NCI-H128 (cell line): ENCODE data around the gene GRIA1.

Experiments
- DNase-seq: peaks from one replicate; lab custom pipeline; 2025; ENCODE audit not compliant: unreplicated experiment; lab: John Stamatoyannopoulos, UW

The GRIA1 gene

DNA sequence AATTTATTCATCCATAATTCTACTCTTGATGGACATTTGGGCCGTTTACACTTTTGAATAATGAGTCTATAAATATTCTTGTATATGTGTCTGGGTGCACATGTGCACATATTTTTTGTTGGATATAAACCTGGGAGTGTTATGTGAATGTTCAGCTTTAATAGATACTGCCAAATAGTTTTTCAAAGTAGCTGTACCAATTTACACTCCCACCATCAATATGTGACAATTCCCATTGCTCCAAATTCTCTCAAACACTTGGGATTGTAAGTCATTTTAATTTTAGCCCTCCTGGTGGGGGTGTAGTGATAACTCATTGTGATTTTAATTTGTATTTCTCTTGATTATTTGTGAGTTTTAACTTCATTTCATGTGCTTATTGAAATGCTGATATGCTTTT is 114.9 kb downstream of the GRIA1 start:
- DNase-seq, result no peak

DNA sequence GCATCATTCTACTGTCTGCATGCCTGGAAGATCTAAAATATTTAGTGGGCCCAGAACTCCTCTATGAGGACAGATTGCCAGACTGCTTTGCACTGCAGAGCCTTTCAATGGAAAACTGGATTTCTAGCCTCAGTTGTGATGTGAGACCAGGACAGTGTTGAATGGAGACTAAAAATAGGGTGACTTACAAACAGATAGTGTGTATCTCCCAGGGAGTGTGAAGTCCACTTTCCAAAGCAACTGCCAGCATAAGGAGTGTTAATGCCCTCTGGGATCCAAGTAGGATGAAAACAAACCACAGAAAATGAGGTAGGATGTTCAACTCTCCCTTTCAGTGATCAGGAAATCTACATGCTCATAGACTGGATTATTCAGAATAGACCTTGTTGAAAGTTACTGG is 119.5 kb downstream of the GRIA1 start:
- DNase-seq, result no peak

GRCh38 chr5:153610811-153611210 is 120.3 kb downstream of the GRIA1 start:
- DNase-seq, result no peak

- no peak for DNase-seq
Observed at GRCh38 chr5:153613144-153613543, 122.7 kb downstream of the GRIA1 start.

DNA sequence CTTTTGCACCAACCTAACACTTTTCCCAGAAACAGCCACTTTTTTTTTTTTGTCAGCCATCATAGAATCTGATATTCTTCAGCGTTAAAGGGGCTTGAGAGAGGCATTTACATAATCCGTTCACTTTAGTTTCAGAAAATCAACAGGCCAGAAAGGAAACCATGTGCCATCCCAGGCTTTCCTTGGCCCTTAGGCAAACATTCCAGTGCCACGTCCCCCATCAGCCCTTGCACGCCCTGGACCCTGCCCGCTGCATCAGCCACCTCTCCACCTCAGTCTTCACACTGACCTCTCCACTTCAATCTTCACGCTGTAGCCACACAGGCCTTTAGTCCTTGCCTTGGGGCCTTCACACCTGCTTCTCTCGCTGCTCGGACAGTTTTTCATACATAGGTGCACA is 123.2 kb downstream of the GRIA1 start:
- no peak for DNase-seq

DNA sequence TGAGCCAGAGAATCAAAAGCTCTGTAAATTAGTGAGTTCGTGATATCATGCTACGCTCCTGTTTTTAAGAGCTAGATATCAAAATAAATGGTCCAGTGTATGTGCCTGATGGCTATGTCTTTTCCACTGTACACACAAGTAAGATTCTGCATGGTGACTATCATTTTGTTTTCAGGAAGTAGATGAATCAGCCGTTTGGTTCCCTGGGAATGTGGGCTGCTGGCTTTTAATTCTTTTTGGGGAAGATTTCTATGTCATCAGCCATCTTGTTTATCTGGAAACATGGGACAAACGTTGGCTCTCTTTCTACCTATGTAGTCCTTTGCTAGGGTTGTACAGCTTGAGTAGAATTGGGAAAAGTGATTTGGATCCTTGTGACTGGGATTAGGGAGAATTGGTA is 126.7 kb downstream of the GRIA1 start:
- no peak for DNase-seq

DNA sequence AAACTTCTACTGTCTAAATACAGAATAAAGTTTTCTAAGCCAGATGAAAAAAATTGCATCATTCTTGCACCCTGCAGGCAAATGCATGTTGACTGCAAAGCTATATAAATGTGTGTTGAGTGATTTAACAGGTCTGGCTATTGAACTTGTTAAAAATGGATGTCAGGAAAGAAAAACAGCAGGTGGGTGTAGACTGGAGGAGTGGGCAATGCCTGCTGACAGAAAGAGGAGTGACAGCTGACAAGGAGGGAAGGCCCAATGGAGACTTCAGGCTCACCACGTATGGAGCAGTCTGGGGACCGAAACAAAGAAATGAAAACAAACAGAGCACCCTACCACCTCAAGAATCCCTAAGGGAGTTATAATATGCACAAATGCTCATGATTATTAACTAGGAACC is 127.8 kb downstream of the GRIA1 start:
- DNase-seq, result no peak

GRCh38 chr5:153618867-153619266 is 128.4 kb downstream of the GRIA1 start:
- no peak for DNase-seq

- no peak for DNase-seq
Observed at GRCh38 chr5:153619771-153620170, 129.3 kb downstream of the GRIA1 start.

DNA sequence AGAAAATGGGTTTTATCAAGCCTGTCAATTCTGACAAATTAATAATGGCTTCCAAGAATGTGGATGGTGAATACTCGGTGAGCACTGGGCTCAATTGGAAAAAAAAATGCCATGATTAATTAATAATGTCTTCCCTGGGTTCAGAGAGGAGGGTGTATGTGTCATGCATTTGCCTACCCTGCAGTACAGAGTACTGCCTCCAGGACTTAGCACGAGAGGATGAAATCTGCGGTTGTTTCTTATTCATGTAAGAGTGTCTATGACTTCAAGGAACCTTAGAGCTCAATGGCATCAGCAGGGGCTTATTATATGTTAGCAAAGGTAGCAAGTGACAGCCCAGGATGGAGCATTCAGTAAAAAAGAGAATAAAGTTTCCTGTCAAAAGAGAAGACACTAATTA is 132.7 kb downstream of the GRIA1 start:
- DNase-seq, result no peak

DNA sequence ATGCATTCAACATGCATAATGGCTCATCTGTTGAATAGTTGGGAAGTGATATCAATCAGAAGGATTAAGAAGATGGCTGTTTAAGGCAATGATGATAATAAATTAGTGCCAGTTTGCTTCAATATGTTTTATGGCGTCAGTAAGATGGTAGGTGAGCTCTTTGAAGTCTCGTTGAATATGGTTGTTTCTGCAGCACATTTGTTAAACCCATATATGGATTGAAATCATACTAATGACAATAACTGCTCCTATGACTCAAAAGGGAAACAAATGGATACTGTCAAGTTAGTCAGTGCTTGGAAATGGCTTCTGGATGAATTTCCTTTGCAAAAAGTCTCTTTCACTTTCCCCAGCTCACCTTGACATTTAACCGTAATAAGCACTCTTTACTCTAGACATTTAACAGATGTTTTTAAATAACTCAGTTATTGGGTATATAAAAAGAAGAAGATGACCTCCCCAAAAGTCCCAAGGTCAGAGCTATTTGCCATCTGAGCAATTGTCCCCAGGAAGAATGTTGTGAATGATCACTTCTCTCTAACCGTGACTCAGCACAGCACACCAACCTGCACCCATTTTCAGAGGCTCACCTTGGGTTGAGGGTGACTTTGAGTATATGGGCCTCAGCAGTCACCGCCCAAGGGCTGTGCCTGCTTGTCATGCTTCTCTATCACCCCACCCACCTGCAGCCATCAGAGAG is 133.4 kb downstream of the GRIA1 start:
- no peak for DNase-seq

DNA sequence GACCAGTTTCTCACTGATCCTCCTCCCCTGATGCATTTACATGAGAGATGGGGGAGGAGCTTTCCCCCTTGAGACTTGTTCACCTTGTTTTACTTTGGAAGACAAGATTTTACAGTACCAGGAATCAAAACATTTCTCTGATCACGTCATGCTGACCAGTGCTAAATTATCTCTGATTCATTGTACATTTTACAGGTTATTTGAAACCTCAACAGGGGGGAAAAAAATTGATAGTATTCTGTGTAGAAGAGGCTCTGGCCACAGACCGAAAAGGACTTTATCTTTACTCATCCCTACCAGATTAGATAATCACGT is 133.9 kb downstream of the GRIA1 start:
- DNase-seq, result no peak

DNA sequence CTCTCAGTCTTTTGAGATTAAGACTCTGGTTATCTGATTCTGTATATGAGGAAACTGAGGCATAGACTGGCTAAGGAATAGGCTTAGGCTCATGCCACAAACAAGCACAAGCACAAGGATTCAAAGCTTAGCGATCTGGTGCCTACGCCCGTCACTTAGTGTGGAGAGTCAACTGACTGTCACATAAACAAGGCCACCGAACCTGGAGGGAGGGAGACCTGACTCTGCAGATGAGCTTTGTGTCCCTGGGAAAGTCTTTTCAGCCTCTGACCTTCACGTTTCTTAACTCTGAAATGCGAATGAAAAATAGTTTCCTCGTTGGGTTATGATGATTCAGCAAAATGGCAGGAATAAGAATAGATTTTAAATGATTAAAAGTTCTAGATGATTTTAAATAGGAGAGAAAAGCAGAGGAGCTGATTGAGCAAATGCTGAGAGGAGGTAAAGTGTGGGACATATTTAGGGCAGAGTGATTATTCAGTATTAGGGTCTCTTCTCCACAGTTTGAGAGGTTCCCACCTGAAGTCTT is 135.4 kb downstream of the GRIA1 start:
- DNase-seq, result no peak

- no peak for DNase-seq
Observed at GRCh38 chr5:153626836-153627235, 136.4 kb downstream of the GRIA1 start.

DNA sequence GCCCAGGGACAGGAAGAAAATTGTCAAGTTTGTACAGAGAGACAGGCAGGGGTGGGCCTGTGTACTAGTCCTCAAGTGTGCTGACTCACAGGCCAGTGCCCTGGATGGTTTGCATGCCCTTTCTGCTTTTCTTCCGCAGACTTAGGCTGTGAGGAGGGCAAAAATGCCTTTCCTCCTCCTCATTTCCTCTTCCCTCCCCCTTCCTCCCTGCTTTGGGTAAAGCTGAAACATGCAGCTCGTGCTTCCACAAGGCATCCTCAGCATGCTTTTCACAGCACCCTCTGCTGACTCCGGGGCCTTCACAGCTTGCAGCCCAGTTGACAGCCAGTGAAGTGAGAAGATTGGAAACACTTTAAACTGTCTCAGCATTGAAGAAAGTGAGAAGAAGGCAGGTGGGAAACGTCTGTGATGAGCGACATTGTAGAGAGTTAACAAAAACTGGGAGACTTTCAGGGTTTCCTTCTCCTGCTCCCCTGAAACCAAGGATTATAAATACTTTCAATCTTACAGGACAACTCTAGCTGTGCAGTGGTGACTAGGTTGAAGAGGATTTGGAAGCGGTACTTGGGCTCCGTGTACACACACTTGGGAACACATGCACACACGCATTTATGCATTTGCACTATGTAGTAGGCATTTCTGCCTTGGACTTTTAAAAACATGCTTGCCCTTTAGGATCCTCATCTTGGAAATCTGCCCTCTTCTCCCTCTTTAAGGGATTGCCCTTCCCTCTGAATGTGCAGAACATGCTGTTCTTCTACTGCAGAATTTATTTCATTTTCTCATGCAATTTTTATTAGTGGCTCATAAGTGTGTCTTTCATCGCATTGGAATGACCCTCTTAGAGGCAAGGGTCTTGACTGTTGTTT is 138.8 kb downstream of the GRIA1 start:
- DNase-seq, result no peak

DNA sequence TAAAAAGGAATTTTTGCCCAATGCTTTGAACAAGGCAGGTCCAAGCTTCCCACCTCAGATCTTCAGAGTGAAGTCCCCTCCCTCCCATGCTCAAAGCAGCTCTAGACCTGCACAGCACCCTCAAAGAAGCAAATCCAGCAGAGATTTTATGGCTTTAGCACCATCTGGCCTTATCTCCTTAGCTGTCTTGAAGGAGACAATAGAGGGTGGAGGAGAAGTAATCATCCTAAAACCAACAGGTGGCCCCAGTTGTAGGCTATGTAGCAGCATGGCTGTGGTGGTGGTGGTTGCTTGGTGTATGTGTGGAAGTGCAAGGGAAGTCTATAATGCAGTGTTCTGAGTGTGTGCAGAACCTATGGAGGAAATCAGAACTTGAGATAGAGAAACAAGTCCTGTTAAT is 140.1 kb downstream of the GRIA1 start:
- DNase-seq, result no peak

GRCh38 chr5:153632748-153633290 is 142.3 kb downstream of the GRIA1 start:
- DNase-seq, result no peak

- no peak for DNase-seq
Observed at GRCh38 chr5:153636670-153637451, 146.4 kb downstream of the GRIA1 start.

DNA sequence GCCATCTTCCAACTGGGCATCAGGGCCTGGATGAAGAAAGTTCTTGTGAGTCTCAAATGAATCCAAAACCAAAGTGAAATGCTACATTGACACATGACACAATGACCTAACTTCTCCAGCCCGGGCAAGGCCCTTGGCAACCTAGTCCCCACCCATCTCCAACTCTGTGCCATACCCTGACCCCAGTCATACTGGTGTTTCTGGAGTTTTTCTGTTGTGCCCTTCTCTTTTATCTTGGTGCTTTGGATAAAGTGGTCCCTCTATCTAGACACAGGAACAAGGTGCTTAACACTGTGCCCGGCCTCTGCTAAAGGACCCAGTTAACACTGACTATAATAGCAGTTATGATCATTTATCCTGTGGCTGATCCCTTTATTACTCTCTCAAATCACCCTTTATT is 149.8 kb downstream of the GRIA1 start:
- no peak for DNase-seq

GRCh38 chr5:153641183-153641688 is 150.8 kb downstream of the GRIA1 start:
- DNase-seq, result no peak

GRCh38 chr5:153654504-153655200 is 164.2 kb downstream of the GRIA1 start:
- no peak for DNase-seq
